Fibroblast of mammary gland (primary cell): ENCODE results near the gene PIK3C2B.

Experiments used
- DNase-seq: peaks from one replicate; pipeline ENCODE4 v3.0.0-alpha.2; 2010; ENCODE audit warnings: low read depth
- H3K4me3 ChIP-seq: 2 replicates; pipeline ENCODE4 v1.5.1; 2011; ENCODE audit warnings: low read depth, mild to moderate bottlenecking, low read length, moderate library complexity; ENCODE audit not compliant: control insufficient read depth
- TF ChIP-seq, protein P1 (sequence below): conservative IDR thresholded peaks from 2 replicates; pipeline ENCODE4 v1.5.1; 2011; ENCODE audit warnings: low read depth, low read length, inconsistent platforms; ENCODE audit not compliant: control insufficient read depth, insufficient read depth

The PIK3C2B gene

GRCh38 chr1:204464701-204465100, 29.9 kb downstream of the PIK3C2B start:
- TF ChIP-seq, protein P1, sequence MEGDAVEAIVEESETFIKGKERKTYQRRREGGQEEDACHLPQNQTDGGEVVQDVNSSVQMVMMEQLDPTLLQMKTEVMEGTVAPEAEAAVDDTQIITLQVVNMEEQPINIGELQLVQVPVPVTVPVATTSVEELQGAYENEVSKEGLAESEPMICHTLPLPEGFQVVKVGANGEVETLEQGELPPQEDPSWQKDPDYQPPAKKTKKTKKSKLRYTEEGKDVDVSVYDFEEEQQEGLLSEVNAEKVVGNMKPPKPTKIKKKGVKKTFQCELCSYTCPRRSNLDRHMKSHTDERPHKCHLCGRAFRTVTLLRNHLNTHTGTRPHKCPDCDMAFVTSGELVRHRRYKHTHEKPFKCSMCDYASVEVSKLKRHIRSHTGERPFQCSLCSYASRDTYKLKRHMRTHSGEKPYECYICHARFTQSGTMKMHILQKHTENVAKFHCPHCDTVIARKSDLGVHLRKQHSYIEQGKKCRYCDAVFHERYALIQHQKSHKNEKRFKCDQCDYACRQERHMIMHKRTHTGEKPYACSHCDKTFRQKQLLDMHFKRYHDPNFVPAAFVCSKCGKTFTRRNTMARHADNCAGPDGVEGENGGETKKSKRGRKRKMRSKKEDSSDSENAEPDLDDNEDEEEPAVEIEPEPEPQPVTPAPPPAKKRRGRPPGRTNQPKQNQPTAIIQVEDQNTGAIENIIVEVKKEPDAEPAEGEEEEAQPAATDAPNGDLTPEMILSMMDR, result no peak
- DNase-seq, result no peak

GRCh38 chr1:204464187-204464631, 30.4 kb downstream of the PIK3C2B start:
- DNase-seq, result no peak
- TF ChIP-seq, protein P1, result no peak
- H3K4me3 ChIP-seq, result no peak overlapping the region

More at GRCh38 chr1:204464701-204465100, 29.9 kb downstream of the PIK3C2B start:
- H3K4me3 ChIP-seq, result no peak overlapping the region

DNA sequence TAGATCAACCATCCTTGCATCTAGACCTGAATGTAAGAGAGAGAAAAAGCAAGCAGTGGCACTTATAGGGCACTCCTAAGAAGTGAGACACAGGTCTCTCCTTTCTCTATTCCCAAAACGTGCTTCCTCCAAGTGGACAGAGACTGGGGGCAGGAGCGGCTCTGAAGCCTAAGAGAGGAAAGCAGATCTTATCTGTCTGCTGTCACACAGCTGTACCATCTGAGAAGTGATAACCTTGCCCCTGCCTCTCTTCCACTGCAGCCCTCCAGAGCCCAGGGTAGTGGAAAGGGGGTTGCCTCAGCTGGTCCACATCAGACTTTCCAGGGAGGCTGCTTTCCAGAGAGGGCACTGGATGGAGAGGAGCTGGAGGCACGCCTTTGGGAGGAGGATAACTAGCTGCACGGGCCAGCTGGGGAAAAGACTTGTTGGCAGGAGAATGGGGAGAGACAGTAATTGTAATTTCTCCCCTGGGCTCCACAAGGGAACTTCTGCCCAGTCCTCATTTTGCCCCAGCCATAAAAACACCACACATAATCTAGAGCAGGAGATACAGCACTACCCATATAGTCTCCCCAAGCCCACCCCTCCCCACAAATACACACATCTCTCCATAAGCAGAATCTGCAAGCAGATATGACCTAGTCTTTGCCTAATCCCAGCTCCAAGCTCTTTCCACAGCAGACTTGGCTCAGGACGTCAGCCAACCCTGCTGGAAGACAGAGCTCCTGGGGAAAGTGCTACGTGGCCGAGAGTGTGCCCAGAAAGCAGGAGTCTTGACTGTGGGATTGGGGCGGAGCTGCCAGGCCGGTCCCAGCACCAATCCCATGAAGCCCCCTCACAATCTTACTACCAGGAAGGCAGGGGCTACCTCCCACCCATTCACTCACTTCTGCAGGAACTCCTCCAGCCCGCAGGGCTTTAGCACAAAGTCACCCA, 31.2 kb downstream of the PIK3C2B start:
- H3K4me3 ChIP-seq, result no peak overlapping the region
- TF ChIP-seq, protein P1, result no peak
- peak; percentile 18 for DNase-seq

DNA sequence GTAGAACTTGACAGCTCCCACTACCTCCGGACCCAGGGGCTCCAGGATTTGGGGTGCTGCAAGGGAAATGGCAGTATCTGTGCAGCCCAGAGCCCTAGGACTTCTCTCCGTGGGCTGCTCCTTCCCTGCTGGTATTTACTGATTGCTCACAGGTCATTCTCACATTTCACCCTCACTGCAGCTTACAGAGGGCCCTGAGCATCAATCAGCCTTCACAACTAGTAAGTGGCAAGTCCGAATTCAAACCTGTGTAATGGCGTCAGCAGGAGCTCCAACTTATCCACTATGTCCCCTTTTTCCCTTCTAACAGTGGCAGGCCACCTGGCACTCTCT, 32.4 kb downstream of the PIK3C2B start:
- no peak for DNase-seq
- TF ChIP-seq, protein P1, result no peak

GRCh38 chr1:204461331-204462228, 33.0 kb downstream of the PIK3C2B start:
- no peak overlapping the region for H3K4me3 ChIP-seq

More for the DNA sequence above, 32.4 kb downstream of the PIK3C2B start:
- no peak overlapping the region for H3K4me3 ChIP-seq

GRCh38 chr1:204460346-204460745, 34.3 kb downstream of the PIK3C2B start:
- H3K4me3 ChIP-seq, result no peak overlapping the region
- TF ChIP-seq, protein P1, result no peak
- DNase-seq, result no peak

More at GRCh38 chr1:204461331-204462228, 33.0 kb downstream of the PIK3C2B start:
- DNase-seq, result no peak
- TF ChIP-seq, protein P1, result no peak
